HEK293 (cell line): ENCODE data around the gene SPRY1.

Experiments
- HOXA7 ChIP-seq: sonication (generic); formaldehyde crosslinking; IDR thresholded peaks from 2 replicates; pipeline ENCODE4 v1.8.1; 2022; ENCODE audit warnings: missing genetic modification reagents, borderline replicate concordance
- IKZF3 ChIP-seq: fragments of 450-650 bp; IDR thresholded peaks from 2 replicates; pipeline ENCODE4 v1.5.0; 2018; ENCODE audit warnings: missing biosample characterization, mild to moderate bottlenecking, missing genetic modification characterization, moderate library complexity
- ZNF335 ChIP-seq: fragments of 450-650 bp; formaldehyde crosslinking; conservative IDR thresholded peaks from 2 replicates; pipeline ENCODE4 v1.5.1; 2016; ENCODE audit warnings: missing biosample characterization, missing genetic modification characterization
- ZNF701 ChIP-seq: fragments of 450-650 bp; formaldehyde crosslinking; IDR thresholded peaks from 2 replicates; pipeline ENCODE4 v1.5.1; 2016; ENCODE audit warnings: missing biosample characterization, missing genetic modification characterization
- TF ChIP-seq, protein P1 (sequence below): fragments of 450-650 bp; formaldehyde crosslinking; IDR thresholded peaks from 2 replicates; pipeline ENCODE4 v1.5.1; 2016; ENCODE audit warnings: missing biosample characterization, missing genetic modification characterization
- TF ChIP-seq, protein P2 (sequence below): fragments of 450-650 bp; formaldehyde crosslinking; conservative IDR thresholded peaks from 2 replicates; pipeline ENCODE4 v1.5.1; 2016; ENCODE audit warnings: low read depth, missing biosample characterization, missing genetic modification characterization
- TF ChIP-seq, protein P3 (sequence below): fragments of 450-650 bp; formaldehyde crosslinking; IDR thresholded peaks from 2 replicates; pipeline ENCODE4 v1.5.1; 2016; ENCODE audit warnings: missing biosample characterization, missing genetic modification characterization
- TF ChIP-seq, protein P4 (sequence below): fragments of 450-650 bp; formaldehyde crosslinking; IDR thresholded peaks from 2 replicates; pipeline ENCODE4 v1.5.1; 2016; ENCODE audit warnings: missing biosample characterization, missing genetic modification characterization
- TF ChIP-seq, protein P5 (sequence below): fragments of 450-650 bp; formaldehyde crosslinking; IDR thresholded peaks from 2 replicates; pipeline ENCODE4 v1.5.1; 2016; ENCODE audit warnings: missing biosample characterization, missing genetic modification characterization

DNA sequence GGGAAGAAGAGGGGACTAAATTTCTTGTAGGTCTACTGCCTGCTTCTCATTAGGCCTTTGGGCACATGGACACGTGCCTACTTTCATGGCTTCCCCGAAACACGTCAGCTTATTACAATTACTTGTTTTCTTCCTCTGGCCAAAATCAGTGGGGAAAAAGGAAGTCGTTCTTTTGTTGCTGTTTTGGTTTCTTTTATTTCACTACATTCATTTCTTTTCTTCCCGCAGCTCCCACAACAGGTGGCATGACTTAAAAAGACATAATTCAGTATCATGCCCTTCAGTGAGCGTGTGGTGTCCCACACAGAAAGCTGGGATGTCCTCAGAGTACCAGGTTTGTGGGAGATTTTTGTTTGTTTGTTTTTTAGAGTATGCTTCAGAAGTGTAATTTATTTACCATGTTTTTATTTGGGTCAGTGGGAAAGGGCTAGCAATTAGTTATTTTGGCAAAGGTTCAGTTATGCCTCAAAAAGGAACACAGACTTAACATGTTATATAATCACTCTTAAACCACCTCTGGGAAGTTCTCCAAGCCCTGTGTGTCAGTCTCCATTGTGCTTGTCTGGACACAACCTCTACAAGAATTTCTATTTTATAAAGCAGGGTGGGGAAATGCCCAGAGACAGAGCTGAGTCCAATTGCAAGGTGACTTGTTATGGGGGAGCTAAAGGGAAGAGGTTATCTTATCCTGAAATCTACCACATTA lies 44.2 kb upstream of the SPRY1 start:
- TF ChIP-seq, protein P1, sequence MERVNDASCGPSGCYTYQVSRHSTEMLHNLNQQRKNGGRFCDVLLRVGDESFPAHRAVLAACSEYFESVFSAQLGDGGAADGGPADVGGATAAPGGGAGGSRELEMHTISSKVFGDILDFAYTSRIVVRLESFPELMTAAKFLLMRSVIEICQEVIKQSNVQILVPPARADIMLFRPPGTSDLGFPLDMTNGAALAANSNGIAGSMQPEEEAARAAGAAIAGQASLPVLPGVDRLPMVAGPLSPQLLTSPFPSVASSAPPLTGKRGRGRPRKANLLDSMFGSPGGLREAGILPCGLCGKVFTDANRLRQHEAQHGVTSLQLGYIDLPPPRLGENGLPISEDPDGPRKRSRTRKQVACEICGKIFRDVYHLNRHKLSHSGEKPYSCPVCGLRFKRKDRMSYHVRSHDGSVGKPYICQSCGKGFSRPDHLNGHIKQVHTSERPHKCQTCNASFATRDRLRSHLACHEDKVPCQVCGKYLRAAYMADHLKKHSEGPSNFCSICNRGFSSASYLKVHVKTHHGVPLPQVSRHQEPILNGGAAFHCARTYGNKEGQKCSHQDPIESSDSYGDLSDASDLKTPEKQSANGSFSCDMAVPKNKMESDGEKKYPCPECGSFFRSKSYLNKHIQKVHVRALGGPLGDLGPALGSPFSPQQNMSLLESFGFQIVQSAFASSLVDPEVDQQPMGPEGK (tag by site-specific recombination) = no peak
- TF ChIP-seq, protein P2, sequence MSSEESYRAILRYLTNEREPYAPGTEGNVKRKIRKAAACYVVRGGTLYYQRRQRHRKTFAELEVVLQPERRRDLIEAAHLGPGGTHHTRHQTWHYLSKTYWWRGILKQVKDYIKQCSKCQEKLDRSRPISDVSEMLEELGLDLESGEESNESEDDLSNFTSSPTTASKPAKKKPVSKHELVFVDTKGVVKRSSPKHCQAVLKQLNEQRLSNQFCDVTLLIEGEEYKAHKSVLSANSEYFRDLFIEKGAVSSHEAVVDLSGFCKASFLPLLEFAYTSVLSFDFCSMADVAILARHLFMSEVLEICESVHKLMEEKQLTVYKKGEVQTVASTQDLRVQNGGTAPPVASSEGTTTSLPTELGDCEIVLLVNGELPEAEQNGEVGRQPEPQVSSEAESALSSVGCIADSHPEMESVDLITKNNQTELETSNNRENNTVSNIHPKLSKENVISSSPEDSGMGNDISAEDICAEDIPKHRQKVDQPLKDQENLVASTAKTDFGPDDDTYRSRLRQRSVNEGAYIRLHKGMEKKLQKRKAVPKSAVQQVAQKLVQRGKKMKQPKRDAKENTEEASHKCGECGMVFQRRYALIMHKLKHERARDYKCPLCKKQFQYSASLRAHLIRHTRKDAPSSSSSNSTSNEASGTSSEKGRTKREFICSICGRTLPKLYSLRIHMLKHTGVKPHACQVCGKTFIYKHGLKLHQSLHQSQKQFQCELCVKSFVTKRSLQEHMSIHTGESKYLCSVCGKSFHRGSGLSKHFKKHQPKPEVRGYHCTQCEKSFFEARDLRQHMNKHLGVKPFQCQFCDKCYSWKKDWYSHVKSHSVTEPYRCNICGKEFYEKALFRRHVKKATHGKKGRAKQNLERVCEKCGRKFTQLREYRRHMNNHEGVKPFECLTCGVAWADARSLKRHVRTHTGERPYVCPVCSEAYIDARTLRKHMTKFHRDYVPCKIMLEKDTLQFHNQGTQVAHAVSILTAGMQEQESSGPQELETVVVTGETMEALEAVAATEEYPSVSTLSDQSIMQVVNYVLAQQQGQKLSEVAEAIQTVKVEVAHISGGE (tag by site-specific recombination) = no peak
- TF ChIP-seq, protein P3, sequence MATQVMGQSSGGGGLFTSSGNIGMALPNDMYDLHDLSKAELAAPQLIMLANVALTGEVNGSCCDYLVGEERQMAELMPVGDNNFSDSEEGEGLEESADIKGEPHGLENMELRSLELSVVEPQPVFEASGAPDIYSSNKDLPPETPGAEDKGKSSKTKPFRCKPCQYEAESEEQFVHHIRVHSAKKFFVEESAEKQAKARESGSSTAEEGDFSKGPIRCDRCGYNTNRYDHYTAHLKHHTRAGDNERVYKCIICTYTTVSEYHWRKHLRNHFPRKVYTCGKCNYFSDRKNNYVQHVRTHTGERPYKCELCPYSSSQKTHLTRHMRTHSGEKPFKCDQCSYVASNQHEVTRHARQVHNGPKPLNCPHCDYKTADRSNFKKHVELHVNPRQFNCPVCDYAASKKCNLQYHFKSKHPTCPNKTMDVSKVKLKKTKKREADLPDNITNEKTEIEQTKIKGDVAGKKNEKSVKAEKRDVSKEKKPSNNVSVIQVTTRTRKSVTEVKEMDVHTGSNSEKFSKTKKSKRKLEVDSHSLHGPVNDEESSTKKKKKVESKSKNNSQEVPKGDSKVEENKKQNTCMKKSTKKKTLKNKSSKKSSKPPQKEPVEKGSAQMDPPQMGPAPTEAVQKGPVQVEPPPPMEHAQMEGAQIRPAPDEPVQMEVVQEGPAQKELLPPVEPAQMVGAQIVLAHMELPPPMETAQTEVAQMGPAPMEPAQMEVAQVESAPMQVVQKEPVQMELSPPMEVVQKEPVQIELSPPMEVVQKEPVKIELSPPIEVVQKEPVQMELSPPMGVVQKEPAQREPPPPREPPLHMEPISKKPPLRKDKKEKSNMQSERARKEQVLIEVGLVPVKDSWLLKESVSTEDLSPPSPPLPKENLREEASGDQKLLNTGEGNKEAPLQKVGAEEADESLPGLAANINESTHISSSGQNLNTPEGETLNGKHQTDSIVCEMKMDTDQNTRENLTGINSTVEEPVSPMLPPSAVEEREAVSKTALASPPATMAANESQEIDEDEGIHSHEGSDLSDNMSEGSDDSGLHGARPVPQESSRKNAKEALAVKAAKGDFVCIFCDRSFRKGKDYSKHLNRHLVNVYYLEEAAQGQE (tag by site-specific recombination) = no peak
- TF ChIP-seq ZNF335 = no peak
- TF ChIP-seq HOXA7 (CRISPR knock-in tag) = no peak
- TF ChIP-seq, protein P4, sequence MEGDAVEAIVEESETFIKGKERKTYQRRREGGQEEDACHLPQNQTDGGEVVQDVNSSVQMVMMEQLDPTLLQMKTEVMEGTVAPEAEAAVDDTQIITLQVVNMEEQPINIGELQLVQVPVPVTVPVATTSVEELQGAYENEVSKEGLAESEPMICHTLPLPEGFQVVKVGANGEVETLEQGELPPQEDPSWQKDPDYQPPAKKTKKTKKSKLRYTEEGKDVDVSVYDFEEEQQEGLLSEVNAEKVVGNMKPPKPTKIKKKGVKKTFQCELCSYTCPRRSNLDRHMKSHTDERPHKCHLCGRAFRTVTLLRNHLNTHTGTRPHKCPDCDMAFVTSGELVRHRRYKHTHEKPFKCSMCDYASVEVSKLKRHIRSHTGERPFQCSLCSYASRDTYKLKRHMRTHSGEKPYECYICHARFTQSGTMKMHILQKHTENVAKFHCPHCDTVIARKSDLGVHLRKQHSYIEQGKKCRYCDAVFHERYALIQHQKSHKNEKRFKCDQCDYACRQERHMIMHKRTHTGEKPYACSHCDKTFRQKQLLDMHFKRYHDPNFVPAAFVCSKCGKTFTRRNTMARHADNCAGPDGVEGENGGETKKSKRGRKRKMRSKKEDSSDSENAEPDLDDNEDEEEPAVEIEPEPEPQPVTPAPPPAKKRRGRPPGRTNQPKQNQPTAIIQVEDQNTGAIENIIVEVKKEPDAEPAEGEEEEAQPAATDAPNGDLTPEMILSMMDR = no peak
- TF ChIP-seq, protein P5, sequence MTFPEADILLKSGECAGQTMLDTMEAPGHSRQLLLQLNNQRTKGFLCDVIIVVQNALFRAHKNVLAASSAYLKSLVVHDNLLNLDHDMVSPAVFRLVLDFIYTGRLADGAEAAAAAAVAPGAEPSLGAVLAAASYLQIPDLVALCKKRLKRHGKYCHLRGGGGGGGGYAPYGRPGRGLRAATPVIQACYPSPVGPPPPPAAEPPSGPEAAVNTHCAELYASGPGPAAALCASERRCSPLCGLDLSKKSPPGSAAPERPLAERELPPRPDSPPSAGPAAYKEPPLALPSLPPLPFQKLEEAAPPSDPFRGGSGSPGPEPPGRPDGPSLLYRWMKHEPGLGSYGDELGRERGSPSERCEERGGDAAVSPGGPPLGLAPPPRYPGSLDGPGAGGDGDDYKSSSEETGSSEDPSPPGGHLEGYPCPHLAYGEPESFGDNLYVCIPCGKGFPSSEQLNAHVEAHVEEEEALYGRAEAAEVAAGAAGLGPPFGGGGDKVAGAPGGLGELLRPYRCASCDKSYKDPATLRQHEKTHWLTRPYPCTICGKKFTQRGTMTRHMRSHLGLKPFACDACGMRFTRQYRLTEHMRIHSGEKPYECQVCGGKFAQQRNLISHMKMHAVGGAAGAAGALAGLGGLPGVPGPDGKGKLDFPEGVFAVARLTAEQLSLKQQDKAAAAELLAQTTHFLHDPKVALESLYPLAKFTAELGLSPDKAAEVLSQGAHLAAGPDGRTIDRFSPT = no peak
- TF ChIP-seq IKZF3 (tag by site-specific recombination) = no peak
- no peak for TF ChIP-seq ZNF701
